Measurements from ENCODE around the gene AGRP.

Gene AGRP

GRCh38 chr16:67447508-67448076, 35.8 kb downstream of the AGRP start:
- Histone ChIP-seq H3K27ac (no peak overlapping the region), H3K36me3 (replicated peaks) (peaks cover 10% of the 10 kb centered on the region), H3K27me3 (replicated peaks) (no peaks in the 10 kb centered on the region), H3K4me3 (ENCODE audit: low read depth, low read length) (no peak overlapping the region)
- DNase-seq: no peak
- in situ Hi-C loops (cut with HindIII; ENCODE audit: low pct_ligation_motif_present, low sequenced_read_pairs): no loop called here
- peak; percentile 64 for TF ChIP-seq CTCF (IDR thresholded peaks at IDR 0.05; ENCODE audit: low read depth, low read length, missing control alignments)

- Histone ChIP-seq H3K36me3 (replicated peaks) (peaks cover 13% of the 10 kb centered on the region), H3K4me3 (ENCODE audit: low read depth, low read length) (no peak overlapping the region), H3K27me3 (replicated peaks) (no peaks in the 10 kb centered on the region), H3K27ac (no peak overlapping the region)
- TF ChIP-seq CTCF (IDR thresholded peaks at IDR 0.05; ENCODE audit: low read depth, low read length, missing control alignments): no peak
- in situ Hi-C loops (cut with HindIII; ENCODE audit: low pct_ligation_motif_present, low sequenced_read_pairs): no loop called here
- no peak for DNase-seq
These were observed 36.3 kb downstream of the AGRP start for GRCh38 chr16:67446968-67447507.

GRCh38 chr16:67445913-67446907, 37.1 kb downstream of the AGRP start:
- in situ Hi-C loops (cut with HindIII; ENCODE audit: low pct_ligation_motif_present, low sequenced_read_pairs): no loop called here
- H3K36me3 ChIP-seq (replicated peaks): peaks cover 13% of the 10 kb centered on the region
- no peaks in the 10 kb centered on the region for H3K27me3 ChIP-seq (replicated peaks)
- H3K27ac ChIP-seq: no peak overlapping the region
- TF ChIP-seq CTCF (IDR thresholded peaks at IDR 0.05; ENCODE audit: low read depth, low read length, missing control alignments): no peak
- DNase-seq: no peak
- no peak overlapping the region for H3K4me3 ChIP-seq (ENCODE audit: low read depth, low read length)

GRCh38 chr16:67445441-67445912, 37.9 kb downstream of the AGRP start:
- H3K27ac ChIP-seq: no peak overlapping the region
- no peak overlapping the region for H3K4me3 ChIP-seq (ENCODE audit: low read depth, low read length)
- in situ Hi-C loops (cut with HindIII; ENCODE audit: low pct_ligation_motif_present, low sequenced_read_pairs): no loop called here
- no peak for DNase-seq
- H3K27me3 ChIP-seq (replicated peaks): no peaks in the 10 kb centered on the region
- H3K36me3 ChIP-seq (replicated peaks): peaks cover 13% of the 10 kb centered on the region
- peak; percentile 33 for TF ChIP-seq CTCF (IDR thresholded peaks at IDR 0.05; ENCODE audit: low read depth, low read length, missing control alignments)

- H3K27me3 ChIP-seq (replicated peaks): no peaks in the 10 kb centered on the region
- H3K4me3 ChIP-seq (ENCODE audit: low read depth, low read length): no peak overlapping the region
- no peak overlapping the region for H3K27ac ChIP-seq
- in situ Hi-C loops (cut with HindIII; ENCODE audit: low pct_ligation_motif_present, low sequenced_read_pairs): no loop called here
- H3K36me3 ChIP-seq (replicated peaks): peaks cover 13% of the 10 kb centered on the region
- TF ChIP-seq CTCF (IDR thresholded peaks at IDR 0.05; ENCODE audit: low read depth, low read length, missing control alignments): no peak
- no peak for DNase-seq
These were observed 38.3 kb downstream of the AGRP start for GRCh38 chr16:67445126-67445426.

Data from brain microvascular endothelial cell (primary cell).